Fibroblast of gingiva (primary cell): ENCODE measurements around the gene FAM89B.

Source experiments
- DNase-seq: peaks from one replicate; pipeline ENCODE4 v3.0.0-alpha.2; 2011; ENCODE audit warnings: low read depth

The FAM89B gene

DNA sequence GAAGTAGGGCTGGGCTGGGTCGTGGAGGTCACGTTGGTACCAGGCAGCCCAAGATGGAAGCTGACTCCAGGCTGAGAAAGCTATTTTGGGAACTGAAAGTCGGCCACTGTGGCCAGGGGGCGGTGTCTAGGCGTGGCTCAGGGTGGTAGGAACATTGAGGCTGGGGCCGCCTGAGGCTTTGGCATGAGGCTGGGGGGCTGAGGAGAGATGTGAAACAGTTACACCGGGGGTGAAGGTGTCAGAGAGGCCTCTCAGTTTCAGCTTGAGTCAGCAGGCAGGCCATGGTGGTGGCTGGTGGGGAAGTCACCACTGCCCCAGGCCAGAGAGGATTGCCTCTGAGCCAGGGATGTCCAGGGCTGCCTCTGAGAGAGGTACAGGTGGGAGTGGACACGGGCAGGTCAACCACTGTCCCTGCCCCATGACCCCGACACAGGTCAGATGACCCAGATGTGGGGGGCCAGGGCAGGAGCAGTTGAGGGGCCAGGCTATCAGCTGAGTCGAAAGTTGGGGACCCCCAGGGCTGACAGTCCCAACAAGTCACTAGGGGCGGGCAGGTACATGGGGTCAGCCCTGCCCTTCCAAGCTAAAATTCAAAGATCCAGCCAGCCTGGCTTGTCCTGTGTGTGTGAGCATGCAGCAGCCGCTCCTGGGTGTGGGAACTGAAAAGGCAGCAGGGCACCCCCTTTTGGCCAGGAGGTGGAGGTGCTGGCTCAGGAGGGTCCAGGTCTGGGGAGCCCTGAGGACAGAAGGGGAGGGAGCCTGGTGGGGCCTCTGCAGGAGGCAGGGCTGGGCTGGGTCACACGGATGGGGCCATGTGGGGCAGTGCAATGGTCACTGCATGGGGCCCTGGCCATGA is 16.1 kb downstream of the FAM89B start:
- no peak for DNase-seq

DNA sequence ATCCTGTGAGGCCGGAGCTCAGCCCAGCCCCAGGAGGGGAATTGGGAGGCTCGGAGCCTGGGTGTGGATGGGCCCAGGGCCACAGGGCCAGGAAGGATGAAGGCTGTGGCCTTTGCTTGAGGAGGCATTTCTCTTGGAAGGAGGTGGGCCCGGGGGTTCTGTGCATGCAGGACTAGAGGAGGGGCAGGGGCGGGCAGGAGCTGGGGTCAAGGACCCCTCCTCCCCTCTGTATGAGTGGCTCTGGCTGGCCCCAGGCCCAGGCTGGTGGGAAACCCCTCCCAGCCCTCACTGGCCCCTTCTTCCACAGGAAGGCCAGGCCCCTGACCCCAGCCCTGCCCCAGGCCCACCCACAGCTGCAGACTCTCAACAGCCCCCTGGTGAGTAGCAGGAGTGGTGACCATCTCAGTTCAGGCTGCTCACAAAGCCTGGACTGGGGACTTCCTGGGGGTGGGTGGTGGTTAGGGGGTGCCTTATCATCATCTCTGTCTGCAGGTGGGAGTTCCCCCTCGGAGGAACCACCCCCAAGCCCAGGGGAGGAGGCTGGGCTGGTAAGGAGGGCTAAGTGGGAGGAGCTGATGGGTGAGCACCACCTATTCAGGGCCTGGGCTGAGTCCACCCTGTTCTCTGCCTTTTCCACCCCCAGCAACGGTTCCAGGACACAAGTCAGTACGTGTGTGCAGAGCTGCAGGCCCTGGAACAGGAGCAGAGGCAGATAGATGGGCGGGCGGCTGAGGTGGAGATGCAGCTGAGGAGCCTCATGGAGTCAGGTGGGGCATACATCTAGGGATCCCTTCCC is 17.3 kb downstream of the FAM89B start:
- no peak for DNase-seq

DNA sequence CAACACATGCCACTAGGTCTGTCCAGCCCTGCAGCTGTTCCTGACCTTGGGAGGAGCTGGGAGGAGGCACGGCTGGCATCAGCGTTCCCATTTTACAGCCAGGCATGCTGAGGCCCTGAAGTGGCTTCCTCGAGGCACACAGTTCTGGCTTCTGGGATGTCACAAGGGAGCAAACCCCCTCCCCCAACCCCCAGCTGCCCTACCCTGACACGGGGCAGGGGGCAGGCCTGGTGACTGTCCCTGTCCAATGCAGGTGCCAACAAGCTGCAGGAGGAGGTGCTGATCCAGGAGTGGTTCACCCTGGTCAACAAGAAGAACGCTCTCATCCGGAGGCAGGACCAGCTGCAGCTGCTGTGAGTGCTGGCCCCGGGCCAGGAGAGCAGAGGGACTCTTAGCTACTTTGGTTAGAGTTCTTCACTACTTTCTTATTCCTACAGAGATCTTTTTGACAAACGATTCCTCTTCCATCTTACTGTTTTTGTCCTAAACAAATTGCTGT is 18.0 kb downstream of the FAM89B start:
- DNase-seq, result no peak

DNA sequence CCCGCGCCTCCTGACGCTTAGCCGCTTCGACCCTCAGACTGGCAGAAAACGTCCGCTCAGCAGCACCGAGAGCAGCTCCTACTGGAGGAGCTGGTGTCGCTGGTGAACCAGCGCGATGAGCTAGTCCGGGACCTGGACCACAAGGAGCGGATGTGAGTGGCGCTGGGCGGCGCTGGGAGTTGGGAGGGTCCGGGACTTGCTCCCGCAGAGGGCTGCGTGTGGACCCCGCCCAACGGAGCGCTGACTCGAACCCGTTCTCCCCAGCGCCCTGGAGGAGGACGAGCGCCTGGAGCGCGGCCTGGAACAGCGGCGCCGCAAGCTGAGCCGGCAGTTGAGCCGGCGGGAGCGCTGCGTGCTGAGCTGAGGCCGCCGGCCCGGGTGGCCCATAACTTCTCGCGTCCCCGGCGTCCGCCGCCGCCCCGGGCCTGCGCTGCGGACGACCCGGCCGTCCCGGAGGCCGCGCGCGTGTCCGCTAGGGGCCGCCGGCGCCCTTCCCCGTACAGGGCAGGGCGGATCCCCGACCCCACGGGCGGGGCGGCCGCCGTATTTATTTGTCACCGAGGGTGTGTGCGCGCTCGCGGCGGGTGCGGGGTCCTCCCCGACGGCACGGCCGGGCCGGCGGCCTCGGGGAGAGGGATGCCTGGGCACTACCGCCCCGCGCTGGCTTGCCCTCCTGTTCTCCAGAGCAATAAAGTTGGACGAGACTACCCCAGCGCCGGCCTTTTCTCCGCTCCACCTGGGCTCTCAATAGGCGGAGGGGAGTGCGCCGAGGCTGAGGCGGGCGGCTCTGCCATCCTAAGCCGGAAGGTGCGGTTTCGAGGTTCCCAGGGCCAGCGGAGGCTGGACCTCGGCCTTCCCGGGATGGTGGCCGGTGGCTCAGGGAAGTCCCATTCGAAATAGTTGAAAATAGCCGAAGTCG is 19.9 kb downstream of the FAM89B start:
- DNase-seq, result peak; percentile 59

DNA sequence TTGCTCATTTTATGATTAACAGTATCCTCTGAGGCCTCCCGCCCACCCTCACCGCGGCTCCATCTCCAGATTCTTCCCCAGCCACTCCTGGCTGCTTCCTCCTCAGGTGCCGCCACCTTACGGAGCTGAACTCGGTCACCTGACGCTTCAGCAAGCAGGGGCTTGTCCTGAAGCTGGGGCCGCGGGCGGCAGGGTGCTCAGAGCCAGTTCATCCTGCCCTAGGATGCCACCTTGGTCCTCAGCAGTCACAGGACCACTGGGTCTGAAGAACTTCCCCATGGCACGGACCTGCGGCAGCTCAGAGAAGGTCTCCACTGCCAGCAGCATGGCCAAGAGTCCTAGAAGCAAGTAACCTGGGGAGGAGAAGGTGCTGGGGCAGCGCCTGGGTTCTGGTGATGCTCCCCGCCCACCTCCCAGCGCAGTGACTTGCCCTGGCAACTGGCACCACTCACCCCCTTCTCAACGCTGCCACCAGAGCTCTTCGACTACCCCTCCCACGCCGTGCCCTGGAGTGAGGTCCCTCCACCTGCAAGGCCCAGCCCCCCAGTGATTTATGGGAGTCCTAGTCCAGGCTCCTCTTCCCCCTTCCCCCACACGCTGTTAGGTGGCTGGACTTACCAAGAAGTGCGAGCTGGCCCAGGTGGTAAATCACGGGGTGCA is 20.6 kb downstream of the FAM89B start:
- no peak for DNase-seq

DNA sequence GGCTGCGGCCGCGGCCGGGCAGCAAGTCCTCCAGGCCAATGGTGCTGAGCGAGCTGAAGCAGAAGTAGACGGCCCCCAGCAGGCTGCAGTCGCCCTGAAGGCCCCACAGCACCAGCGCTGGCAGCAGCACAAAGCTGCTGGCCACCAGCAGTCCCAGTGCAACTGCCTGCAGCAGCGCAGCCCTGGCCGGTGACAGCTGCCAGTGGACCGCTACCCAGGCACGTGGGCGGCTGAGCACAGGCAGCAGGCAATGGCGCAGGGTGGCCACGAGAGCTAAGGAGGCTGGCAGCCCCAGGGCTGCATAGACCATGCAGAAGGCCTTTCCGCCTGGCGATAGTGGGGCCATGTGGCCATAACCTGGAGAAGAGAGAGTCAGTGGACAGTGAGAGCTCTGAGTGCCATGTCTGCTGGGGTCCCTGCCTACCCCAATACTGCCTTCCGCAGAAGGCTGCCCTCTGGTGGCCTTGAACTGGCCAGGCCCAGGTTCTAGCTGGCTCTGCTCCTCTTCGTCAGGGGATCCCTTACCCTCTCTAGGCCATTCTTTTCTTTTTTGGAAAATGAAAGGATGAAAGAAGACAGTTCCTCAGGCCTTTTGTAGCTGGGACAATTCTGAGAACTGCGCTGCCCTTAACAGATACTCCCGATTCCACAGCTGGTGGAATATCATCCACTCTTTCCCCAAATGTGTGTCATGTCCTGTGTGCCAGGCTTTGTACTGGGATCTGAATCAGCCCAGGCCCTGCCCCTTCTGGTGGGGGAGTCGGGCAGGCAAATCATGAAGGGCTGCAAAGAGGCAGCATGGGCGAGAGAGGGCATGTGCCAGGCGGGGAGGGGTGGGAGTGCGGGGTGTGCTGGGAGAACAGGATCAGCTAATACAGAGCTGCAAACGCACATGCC is 21.4 kb downstream of the FAM89B start:
- DNase-seq, result no peak

DNA sequence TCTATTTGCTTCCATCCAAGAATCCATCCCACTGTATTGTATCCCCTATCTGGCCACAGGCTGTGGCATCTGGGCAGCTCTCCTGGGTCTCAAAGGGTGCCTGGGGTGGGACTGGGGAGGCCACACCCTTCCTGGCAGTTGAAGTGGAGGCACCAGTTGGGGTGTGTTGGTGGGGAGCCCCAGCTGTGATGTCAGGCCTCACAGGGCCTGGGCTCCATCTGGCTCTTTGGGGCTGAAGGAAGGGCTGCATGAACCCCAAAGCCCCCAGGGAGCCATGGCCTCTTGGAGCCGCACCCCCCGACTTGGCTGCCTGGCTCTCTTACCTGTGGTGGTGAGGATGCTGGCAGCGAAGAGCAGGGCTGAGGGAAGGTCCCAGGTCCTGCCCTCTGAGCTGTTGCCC is 22.8 kb downstream of the FAM89B start:
- DNase-seq, result no peak

DNA sequence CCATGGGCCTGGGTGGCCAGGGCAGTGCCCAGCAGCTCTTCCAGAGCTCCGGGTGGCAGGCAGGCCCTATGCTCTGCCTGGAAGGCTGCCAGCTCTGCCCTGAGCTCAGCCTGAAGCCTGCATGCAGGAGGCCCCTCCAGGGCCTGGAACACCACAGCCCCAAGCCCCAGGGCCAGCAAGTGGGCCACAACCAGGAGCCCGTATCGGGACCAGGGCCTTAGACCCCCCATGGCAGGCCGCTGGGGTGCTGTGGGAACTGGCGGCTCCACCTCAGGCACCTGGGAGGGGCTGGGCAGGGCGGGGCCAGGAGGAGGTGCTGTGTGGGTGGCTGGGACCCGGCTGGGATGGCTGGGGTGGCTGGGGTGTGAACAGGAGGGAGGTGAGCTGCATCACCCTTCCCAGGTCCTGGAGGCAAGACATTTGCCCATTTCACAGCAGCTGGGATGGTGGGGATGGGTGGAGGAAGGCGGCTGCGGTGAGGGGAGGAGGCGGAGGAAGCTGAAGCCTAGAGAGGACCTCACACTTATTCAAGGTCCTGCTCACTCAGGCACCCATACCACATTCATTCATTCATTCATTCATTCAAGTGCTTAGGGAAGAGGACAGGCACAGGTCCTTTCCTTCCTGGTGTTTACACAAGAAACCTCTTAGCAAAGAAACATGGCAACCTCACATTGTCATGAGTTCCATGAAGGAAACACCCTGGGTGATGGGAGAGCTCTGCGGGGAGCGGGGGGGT is 23.4 kb downstream of the FAM89B start, which contains the start of gene KCNK7:
Gene KCNK7 (minus strand): TSS at position 258 of the 739 bp plus-strand sequence. CDS start 28 bp downstream, at position 230.
- no peak for DNase-seq

DNA sequence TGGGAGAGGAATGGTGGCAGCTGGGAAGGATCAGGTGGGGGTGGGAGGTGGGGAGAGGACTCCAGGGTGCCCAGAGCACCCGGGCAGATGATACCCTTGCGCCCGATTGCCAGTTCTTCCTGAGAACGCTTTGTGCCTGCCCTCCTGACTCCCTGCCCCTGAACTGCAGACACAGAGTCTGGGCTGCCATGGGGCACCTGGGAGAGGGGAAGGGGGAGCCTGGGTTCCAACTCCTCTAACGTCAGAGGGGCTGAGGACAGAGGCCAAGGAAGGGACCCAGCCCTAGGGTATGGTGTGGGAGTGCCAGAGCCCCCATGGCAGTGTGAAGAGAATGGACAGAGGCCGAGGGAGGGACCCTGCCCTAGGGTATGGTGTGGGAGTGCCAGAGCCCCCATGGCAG is 24.2 kb downstream of the FAM89B start:
- no peak for DNase-seq

DNA sequence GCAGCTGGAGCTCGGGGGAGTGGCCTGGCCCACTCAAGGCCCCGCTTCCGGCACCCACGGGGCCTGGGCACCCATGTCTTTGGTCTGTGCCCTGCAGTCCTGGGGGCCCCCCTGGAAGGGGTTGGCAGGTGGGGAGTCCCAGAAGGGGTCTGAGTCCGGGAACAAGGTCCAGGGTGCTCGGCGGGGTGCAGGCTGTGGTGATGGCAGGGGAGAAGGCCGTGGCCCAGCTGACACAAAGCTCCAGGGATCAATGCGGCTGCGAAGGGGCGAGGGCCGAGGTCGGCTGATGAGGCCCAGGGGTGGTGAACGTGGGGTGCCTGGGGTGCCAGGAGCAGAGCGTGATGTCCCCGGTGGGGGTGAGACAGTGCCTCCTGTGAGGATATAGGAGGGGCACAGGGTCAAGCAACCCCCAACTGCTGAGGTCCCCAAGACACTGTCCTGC is 25.9 kb downstream of the FAM89B start:
- no peak for DNase-seq

DNA sequence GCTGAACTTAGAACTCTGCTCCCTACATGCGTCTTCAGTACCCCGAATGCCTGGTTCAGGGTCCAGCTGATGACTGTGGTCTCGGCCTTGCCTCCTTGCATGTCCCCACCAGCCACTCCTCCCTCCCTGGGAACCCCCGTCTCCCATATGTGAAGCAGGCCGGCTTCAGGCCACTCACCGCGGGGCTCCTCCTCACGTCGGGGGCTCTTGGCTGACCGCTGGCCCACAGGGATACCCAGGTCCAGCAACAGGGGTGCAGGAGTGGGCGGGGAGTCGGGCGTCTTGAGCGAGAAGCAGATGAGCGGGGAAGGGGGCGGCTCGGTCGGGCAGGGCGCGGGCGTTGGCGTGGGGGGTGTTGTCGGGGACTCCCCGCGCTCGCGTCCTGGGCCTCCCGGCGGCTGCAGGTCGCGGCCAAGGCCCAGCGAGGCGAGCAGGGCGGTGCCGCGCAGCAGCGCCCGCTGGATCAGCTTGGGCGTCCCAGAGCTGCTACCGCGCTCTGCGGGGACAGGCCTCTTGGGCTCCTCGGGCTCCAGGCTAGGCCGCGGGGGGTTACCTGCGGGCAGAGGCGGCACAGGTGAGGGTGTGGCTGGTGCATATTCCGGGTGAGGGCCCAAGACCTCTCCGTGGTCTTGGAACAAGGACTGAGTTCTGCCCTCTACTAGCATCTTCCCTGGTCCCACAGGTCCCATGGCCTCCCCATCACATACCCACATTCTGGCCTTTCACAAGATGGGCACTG is 27.0 kb downstream of the FAM89B start:
- no peak for DNase-seq

DNA sequence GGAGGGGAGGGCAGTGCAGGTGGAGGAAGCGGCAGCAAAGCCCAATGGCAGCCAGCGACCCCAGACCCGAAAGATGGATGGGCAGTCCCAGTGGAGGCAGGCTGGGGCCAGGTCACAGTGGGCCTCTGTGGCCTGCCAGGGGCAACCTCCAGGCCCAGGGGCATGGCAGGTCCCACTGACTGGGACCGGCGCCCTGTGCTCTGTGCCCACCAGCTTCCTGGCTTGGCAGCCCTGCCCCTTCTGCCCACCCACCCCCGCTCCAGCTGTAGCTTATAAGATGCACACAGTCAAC is 27.6 kb downstream of the FAM89B start:
- DNase-seq, result no peak

DNA sequence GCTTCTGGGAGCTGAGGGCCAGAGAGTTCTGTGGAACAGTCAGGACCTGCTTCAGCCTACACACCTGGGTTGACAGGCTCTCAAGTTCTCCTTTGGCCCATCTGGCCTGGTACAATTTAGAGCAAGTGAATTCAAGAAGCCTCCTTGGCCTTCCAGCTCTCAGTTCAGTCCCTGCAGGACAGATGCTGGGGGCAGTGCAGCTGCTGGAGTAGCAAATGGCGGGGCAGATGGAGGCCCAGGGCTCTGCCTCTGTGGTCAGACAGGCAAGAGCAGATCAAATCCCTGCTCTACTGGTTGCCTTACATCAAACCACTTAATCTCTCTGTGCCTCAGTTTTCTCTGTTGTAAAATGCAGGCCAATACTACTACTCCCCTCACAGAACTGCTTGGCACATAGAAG is 31.9 kb downstream of the FAM89B start:
- no peak for DNase-seq

DNA sequence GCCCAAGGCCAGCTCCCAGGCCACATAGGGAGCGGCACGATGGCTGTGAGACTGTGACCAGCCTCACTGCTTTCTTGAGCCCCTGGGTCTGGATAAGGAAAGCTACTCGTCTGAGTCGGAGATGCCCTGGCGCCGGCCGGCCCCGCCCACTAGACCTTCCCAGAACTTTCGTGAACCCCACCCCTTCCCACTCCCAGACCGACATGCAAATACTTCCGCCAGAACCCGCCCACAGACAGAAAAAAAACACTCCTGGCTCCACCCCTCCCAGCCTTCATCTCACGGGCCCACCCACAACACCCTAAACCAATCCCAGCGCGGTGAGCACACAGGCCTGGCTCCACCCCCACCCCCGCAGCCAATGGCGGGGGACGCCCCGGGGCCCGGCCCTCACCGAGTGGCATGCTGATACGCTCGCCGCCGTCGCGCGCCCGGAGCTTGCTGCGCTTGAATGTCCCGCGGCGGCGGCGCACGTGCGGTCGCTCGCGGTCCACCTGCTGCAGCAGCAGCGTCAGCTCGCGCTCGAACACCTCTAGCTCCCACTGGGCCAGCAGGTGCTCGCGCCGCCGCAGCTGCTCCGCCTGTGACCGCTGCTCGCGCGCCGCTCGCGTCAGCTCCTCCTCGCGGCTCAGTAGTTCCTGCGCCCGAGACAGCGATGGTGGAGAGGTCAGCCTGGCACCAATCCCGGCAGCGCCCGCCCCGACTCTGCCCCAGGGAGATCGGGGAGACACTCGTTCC is 34.7 kb downstream of the FAM89B start:
- DNase-seq, result peak; percentile 92

DNA sequence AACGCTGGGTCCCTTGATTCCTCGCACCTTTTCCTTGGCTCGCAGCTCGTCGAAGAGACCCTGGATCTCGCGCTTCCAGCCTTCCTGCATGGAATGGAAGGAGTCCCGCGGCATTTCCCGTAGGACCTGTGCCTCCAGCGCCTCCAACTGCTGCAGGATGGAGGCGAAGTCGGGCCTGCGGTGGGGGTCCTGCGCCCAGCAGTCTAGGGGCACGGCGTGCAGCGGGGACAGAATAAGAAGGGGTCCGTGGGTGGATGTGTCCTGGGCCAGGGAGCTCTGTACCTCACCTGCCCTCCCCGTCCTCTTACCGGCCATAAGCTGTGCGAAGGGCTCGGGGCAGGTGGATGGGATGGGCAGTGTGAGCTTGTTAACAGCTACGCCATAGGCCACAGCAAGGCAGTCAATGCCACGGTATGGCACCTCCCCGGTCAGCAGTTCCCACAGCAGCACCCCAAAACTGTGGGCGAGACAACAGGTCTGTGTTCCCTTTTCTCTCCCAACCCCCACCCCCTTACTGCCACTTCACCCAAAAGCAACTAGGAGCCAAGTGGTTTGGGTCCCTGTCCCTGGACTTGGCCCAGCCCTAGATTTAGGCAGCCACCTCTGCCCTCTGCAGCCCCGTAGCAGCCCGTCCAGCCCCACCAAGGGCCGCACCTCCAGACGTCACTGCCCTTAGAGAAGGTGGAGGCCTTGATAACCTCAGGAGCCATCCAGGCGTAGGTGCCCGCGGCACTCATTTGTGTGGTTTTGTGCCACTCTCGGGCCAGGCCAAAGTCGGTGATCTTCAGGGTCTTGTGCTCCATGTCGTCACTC is 35.5 kb downstream of the FAM89B start:
- DNase-seq, result no peak

DNA sequence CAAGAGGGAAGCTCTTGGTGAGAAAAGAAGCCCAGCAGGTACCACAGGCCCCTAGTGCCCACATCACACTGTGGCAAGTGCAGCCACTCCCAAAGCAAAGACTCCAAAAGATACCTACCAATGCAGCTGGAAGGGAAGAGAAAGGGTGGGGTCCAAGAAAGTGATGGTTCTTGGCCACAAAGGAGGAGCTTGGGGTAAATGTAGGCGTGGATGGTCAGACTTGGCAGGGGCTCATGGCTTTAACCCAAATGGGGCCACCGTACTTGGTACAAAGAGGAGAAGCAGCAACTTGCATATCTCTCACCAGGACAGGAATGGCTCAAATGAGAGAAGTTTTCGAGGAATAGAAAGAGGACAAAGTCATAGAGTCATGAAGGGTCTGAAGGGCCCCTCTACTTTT is 36.9 kb downstream of the FAM89B start:
- no peak for DNase-seq

DNA sequence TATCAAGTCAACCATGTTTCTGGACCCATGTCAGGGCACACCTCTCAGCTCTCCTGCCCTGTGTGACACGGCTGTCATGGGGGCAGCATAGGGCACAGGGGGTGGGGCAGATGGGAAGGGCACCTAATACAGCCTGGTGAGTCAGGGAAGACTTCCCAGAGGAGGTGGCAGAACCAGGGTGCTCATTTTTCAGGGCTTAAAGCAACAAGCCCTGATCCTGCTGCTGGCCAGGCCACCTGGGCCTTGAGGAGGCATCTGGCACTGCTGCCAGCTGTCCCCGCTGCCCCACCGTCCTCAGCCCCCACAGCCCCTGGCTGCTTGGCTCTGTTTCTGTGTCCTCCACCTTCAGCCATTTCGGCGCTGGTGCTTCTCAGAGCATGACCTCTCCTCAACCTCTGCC is 37.3 kb downstream of the FAM89B start:
- DNase-seq, result no peak

DNA sequence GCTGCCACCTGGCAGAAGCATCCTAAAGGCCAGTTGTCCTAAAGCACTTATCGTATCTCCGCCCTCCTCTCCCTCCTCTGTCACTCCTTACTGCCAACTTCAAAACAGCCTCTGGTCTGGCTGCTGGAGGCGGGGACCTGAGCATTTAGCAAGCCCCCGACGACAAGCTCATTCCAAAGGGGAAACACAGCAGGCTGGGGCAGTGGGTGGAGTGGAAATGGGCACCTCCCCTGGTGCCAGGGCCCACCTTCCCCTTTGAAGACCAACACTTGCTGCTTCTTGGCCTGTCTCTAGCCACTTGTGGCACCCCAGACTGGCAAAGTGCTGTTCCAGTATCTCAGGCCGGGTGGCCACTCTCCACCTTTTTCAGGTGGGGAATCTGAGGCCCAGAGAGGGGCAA is 38.1 kb downstream of the FAM89B start:
- no peak for DNase-seq
